H1 (cell line): ENCODE data around the gene STK11. TPM values are rescaled to one million over a fixed set of nuclear protein-coding genes. Genes with fewer than 3 reads are reported as not detected.

ENCODE experiments used
- CTCF ChIA-PET: fragments of 300-600 bp; sonication (Branson Sonifier 250); formaldehyde crosslinking; loops from one replicate; lab custom pipeline; 2021; ENCODE audit not compliant: partially characterized antibody; lab: Charles Lee
- POLR2A ChIA-PET: fragments of 300-600 bp; sonication (Branson Sonifier 250); formaldehyde crosslinking; loops from one replicate; lab custom pipeline; 2021; ENCODE audit warnings: inconsistent platforms; ENCODE audit not compliant: partially characterized antibody; lab: Charles Lee
- DNase-seq, 2 experiments: peaks; one replicate each; pipeline versions ENCODE4 v3.0.0 to v3.0.0-alpha.2; 2010 to 2022; ENCODE audit warnings: low spot score in 2 of 2, low read depth in 1 of 2, mixed read lengths in 1 of 2
- FAIRE-seq: peaks from 2 replicates; lab custom pipeline; 2011; peaks lifted over from hg19 to GRCh38; lab: Jason Lieb, UNC
- H2AFZ ChIP-seq: 2 replicates; pipeline ENCODE4 v1.8.1; 2012; ENCODE audit warnings: low read length, inconsistent platforms
- H2AK5ac ChIP-seq: 2 replicates; pipeline ENCODE4 v1.6.1; 2013; ENCODE audit warnings: low read depth, low read length
- H2BK120ac ChIP-seq: replicated peaks from 2 replicates; pipeline ENCODE3; 2013; ENCODE audit warnings: low read depth, low read length, inconsistent platforms
- H2BK12ac ChIP-seq: 2 replicates; pipeline ENCODE4 v1.6.1; 2013; ENCODE audit warnings: low read depth, low read length
- H2BK15ac ChIP-seq: 2 replicates; pipeline ENCODE4 v1.6.1; 2013; ENCODE audit warnings: low read length
- H2BK20ac ChIP-seq: 2 replicates; pipeline ENCODE4 v1.6.1; 2013; ENCODE audit warnings: low read length
- H2BK5ac ChIP-seq: 2 replicates; pipeline ENCODE4 v1.6.1; 2013; ENCODE audit warnings: low read depth, low read length
- H3K14ac ChIP-seq: 2 replicates; pipeline ENCODE4 v1.6.1; 2013; ENCODE audit warnings: inconsistent platforms; ENCODE audit not compliant: insufficient read length
- H3K18ac ChIP-seq: 2 replicates; pipeline ENCODE4 v1.6.1; 2013; ENCODE audit warnings: low read length; ENCODE audit errors: extremely low read depth
- H3K23ac ChIP-seq: 2 replicates; pipeline ENCODE4 v1.6.1; 2013; ENCODE audit warnings: inconsistent platforms; ENCODE audit not compliant: insufficient read length
- H3K23me2 ChIP-seq: 2 replicates; pipeline ENCODE4 v1.6.1; 2013; ENCODE audit warnings: low read depth, low read length
- H3K27ac ChIP-seq: 2 replicates; pipeline ENCODE4 v1.6.1; 2011; ENCODE audit warnings: low read depth, low read length, inconsistent platforms
- H3K27me3 ChIP-seq, 4 experiments: replicated peaks in 1 of 4; 1 replicate in 1 of 4; 2 replicates in 3 of 4; pipeline versions ENCODE4 v1.6.1 to v1.8.1; 2011 to 2013; ENCODE audit warnings: low read length in 3 of 4, mild to moderate bottlenecking in 3 of 4, inconsistent platforms in 2 of 4, mixed read lengths in 2 of 4, moderate library complexity in 1 of 4; ENCODE audit not compliant: control insufficient read depth in 3 of 4, insufficient read depth in 3 of 4; ENCODE audit errors: extremely low read depth in 1 of 4
- H3K36me3 ChIP-seq, 4 experiments: 2 replicates each; pipeline versions ENCODE4 v1.6.1 to v1.8.1; 2011 to 2013; ENCODE audit warnings: mild to moderate bottlenecking in 4 of 4, low read length in 3 of 4, moderate library complexity in 2 of 4, control low read depth in 1 of 4, inconsistent platforms in 1 of 4; ENCODE audit not compliant: insufficient read depth in 4 of 4, control insufficient read depth in 2 of 4
- H3K4ac ChIP-seq: replicated peaks from 2 replicates; pipeline ENCODE3; 2013; ENCODE audit warnings: low read length, low read depth, mixed read lengths, inconsistent platforms; ENCODE audit not compliant: insufficient read length
- H3K4me1 ChIP-seq, 4 experiments: replicated peaks in 1 of 4; 1 replicate in 1 of 4; 2 replicates in 3 of 4; pipeline versions ENCODE4 v1.6.1 to v1.8.1; 2011 to 2013; ENCODE audit warnings: low read length in 3 of 4, inconsistent platforms in 2 of 4, mixed read lengths in 1 of 4; ENCODE audit not compliant: insufficient read depth in 4 of 4, control insufficient read depth in 3 of 4
- H3K4me2 ChIP-seq, 2 experiments: 2 replicates each; pipeline versions ENCODE4 v1.6.1 to v1.8.1; 2011 to 2013; ENCODE audit warnings: low read depth in 2 of 2, low read length in 2 of 2, control low read depth in 1 of 2, inconsistent platforms in 1 of 2, mild to moderate bottlenecking in 1 of 2; ENCODE audit not compliant: insufficient read depth in 1 of 2
- H3K4me3 ChIP-seq, 4 experiments: fragments of 200-600, 300-600 bp in 1 of 4; sonication (generic), shearing (Covaris generic), sonication (Bioruptor Twin) in 1 of 4; 2 replicates each; pipeline versions ENCODE4 v1.5.1 to v1.8.1; 2011 to 2016; ENCODE audit warnings: low read length in 4 of 4, low read depth in 3 of 4, control low read depth in 2 of 4, inconsistent platforms in 2 of 4, mild to moderate bottlenecking in 2 of 4, mixed read lengths in 1 of 4, moderate library complexity in 1 of 4; ENCODE audit not compliant: insufficient read depth in 2 of 4; ENCODE audit errors: extremely low read depth in 1 of 4
- H3K56ac ChIP-seq: replicated peaks from 2 replicates; pipeline ENCODE3; 2013; ENCODE audit warnings: low read depth, mild to moderate bottlenecking, mixed read lengths, low read length, inconsistent platforms; ENCODE audit not compliant: insufficient read length
- H3K79me1 ChIP-seq: 2 replicates; pipeline ENCODE4 v1.6.1; 2013; ENCODE audit warnings: low read depth, low read length, control low read depth
- H3K79me2 ChIP-seq, 2 experiments: 2 replicates each; pipeline versions ENCODE4 v1.6.1 to v1.8.1; 2012 to 2013; ENCODE audit warnings: low read length in 2 of 2, mild to moderate bottlenecking in 2 of 2, inconsistent platforms in 1 of 2; ENCODE audit not compliant: insufficient read depth in 2 of 2, control insufficient read depth in 1 of 2
- H3K9ac ChIP-seq, 4 experiments: replicated peaks in 1 of 4; 1 replicate in 1 of 4; 2 replicates in 3 of 4; pipeline versions ENCODE4 v1.6.1 to v1.8.1; 2011 to 2013; ENCODE audit warnings: low read depth in 3 of 4, low read length in 3 of 4, control low read depth in 2 of 4, mild to moderate bottlenecking in 2 of 4, moderate library complexity in 2 of 4, inconsistent platforms in 1 of 4; ENCODE audit errors: extremely low read depth in 1 of 4
- H3K9me3 ChIP-seq, 2 experiments: 2 replicates each; pipeline versions ENCODE4 v1.6.1 to v1.8.1; 2012 to 2013; ENCODE audit warnings: mild to moderate bottlenecking in 2 of 2, moderate library complexity in 2 of 2, control low read depth in 1 of 2, inconsistent platforms in 1 of 2, low read depth in 1 of 2, low read length in 1 of 2, mixed read lengths in 1 of 2; ENCODE audit not compliant: insufficient read depth in 2 of 2
- H4K20me1 ChIP-seq, 2 experiments: replicated peaks in 1 of 2; 2 replicates each; pipeline versions ENCODE3 to v1.8.1; 2011 to 2013; ENCODE audit warnings: inconsistent platforms in 2 of 2, low read length in 2 of 2, mild to moderate bottlenecking in 1 of 2; ENCODE audit not compliant: insufficient read depth in 2 of 2, control insufficient read depth in 1 of 2
- H4K5ac ChIP-seq: 2 replicates; pipeline ENCODE4 v1.6.1; 2013; ENCODE audit warnings: low read length, low read depth, mixed read lengths, inconsistent platforms; ENCODE audit not compliant: insufficient read length
- H4K8ac ChIP-seq: 2 replicates; pipeline ENCODE4 v1.8.0; 2013; ENCODE audit warnings: mild to moderate bottlenecking, moderate library complexity, low read length, inconsistent platforms; ENCODE audit not compliant: insufficient read depth; ENCODE audit errors: extremely low read depth
- H4K91ac ChIP-seq: replicated peaks from 2 replicates; pipeline ENCODE3; 2013; ENCODE audit warnings: low read length, mixed read lengths, inconsistent platforms; ENCODE audit not compliant: insufficient read length
- GABPA ChIP-seq: IDR thresholded peaks from 2 replicates; pipeline ENCODE4 v1.6.1; 2011; ENCODE audit warnings: mild to moderate bottlenecking, low read length, moderate library complexity, borderline replicate concordance; ENCODE audit not compliant: insufficient read depth
- HDAC2 ChIP-seq, 2 experiments: fragments of 300-600 bp in 1 of 2; sonication (generic) in 1 of 2; IDR thresholded peaks; 2 replicates each; pipeline ENCODE4 v1.6.1; 2011 to 2012; ENCODE audit warnings: low read depth in 2 of 2, low read length in 2 of 2, mild to moderate bottlenecking in 2 of 2, moderate library complexity in 2 of 2, borderline replicate concordance in 1 of 2, inconsistent platforms in 1 of 2
- MAFK ChIP-seq: IDR thresholded peaks from 2 replicates; pipeline ENCODE4 v1.6.1; 2012; ENCODE audit warnings: low read depth, mild to moderate bottlenecking, improper control_type of control experiment, low read length
- SP4 ChIP-seq: IDR thresholded peaks from 2 replicates; pipeline ENCODE4 v1.6.1; 2012; ENCODE audit warnings: low read length, inconsistent platforms
- TBP ChIP-seq: IDR thresholded peaks from 2 replicates; pipeline ENCODE4 v1.6.1; 2011; ENCODE audit warnings: low read depth, low read length, improper control_type of control experiment
- WGBS, 2 experiments: shearing (Covaris generic) in 1 of 2; methylation state at CpG; one replicate each; pipeline versions ENCODE4 v1.1.6 to v1.1.7; 2013 to 2015; ENCODE audit warnings: low lambda C conversion rate in 2 of 2, mixed read lengths in 2 of 2, inconsistent platforms in 1 of 2, low coverage in 1 of 2, missing lambda C conversion rate in 1 of 2; ENCODE audit not compliant: insufficient replicate concordance in 2 of 2, insufficient coverage in 1 of 2, insufficient read length in 1 of 2; ENCODE audit errors: extremely low coverage in 1 of 2, missing lambda C conversion rate in 1 of 2; 5-methylcytosine and 5-hydroxymethylcytosine counted together
- polyA plus RNA-seq, 7 experiments: library from polyadenylated mRNA; depleted of rRNA in 3 of 7; stranded (reverse) in 5 of 7; unstranded in 2 of 7; fragments of >200 nt in 5 of 7; fragments of 200-250 nt in 2 of 7; gene quantifications; 1 replicate in 5 of 7; 2 replicates in 1 of 7; 4 replicates in 1 of 7; pipeline versions ENCODE4 v1.2.1 to v1.2.3, GENCODE V29; 2011 to 2013; ENCODE audit warnings: missing spikeins in 2 of 7, mixed read lengths in 2 of 7
- total RNA-seq: library from RNA; stranded (reverse); fragmentation: NEBNext Ultra II Directional; extraction: Animal tissue kit (Norgen Biotek cat#: 25700); gene quantifications from 2 replicates; pipeline ENCODE4 v1.2.1, GENCODE V29; 2021
- TF ChIP-seq, protein P1 (sequence below): IDR thresholded peaks from 2 replicates; pipeline ENCODE4 v1.6.1; 2011; ENCODE audit warnings: low read depth, mild to moderate bottlenecking, low read length; ENCODE audit not compliant: insufficient read depth
- TF ChIP-seq, protein P2 (sequence below), 3 experiments: IDR thresholded peaks; 1 replicate in 2 of 3; 2 replicates in 1 of 3; pipeline versions ENCODE4 v1.5.1 to v1.6.1; 2011; ENCODE audit warnings: low read length in 3 of 3, mild to moderate bottlenecking in 3 of 3, inconsistent platforms in 2 of 3, low read depth in 1 of 3, moderate library complexity in 1 of 3; ENCODE audit not compliant: insufficient read depth in 1 of 3; ENCODE audit errors: control extremely low read depth in 1 of 3

STK11 gene
- total and polyA plus RNA-seq, 2 of the 8 experiments (the other 6 are each of a cell fraction or from before 2014, with no cell fraction given): 45.3 to 70.7 TPM

DNA sequence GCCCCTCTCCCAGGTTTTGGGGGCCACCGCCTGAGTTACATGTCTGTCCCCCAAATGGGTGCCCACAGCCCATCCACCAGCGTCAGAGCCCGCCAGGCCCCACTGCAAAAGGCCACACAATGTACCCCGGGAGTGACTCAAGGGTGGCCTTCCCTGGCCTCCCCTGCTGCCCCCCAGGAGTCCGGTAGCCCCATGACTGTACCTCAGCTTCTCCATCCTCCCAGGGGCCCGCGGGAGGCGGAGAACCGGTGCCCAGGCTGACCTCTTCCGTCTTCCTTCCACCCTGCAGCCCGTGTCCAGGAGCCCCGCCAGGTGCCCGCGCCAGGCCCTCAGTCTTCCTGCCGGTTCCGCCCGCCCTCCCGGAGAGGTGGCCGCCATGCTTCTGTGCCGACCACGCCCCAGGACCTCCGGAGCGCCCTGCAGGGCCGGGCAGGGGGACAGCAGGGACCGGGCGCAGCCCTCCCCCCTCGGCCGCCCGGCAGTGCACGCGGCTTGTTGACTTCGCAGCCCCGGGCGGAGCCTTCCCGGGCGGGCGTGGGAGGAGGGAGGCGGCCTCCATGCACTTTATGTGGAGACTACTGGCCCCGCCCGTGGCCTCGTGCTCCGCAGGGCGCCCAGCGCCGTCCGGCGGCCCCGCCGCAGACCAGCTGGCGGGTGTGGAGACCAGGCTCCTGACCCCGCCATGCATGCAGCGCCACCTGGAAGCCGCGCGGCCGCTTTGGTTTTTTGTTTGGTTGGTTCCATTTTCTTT lies 21.9 kb downstream of the STK11 start:
- Histone ChIP-seq H2BK20ac (no peak overlapping the region), H3K27ac (no peak overlapping the region), H3K4me2 (no peak overlapping the region), H2AFZ (no peak overlapping the region), H2BK15ac (no peak overlapping the region), H4K8ac (peak overlapping the region; percentile 35; the same call in 1 of the 2 replicates), H3K23ac (no peak overlapping the region), H4K91ac (no peak overlapping the region), H3K18ac (no peak overlapping the region), H3K23me2 (no peaks in the 10 kb centered on the region), H3K56ac (no peak overlapping the region), H2BK120ac (no peak overlapping the region), H3K4me1 (peaks cover 0 to 2% (median 0%) of the 10 kb centered on the region in 4 experiments; a peak in 3 of 7 replicates), H3K27me3 (no peaks in the 10 kb centered on the region), H4K20me1 (peaks cover 8 to 15% of the 10 kb centered on the region in 2 experiments), H2AK5ac (no peak overlapping the region), H2BK5ac (no peak overlapping the region), H4K5ac (no peak overlapping the region), H3K14ac (no peak overlapping the region), H3K4me3 (no peak overlapping the region), H3K9me3 (no peaks in the 10 kb centered on the region), H3K9ac (no peak overlapping the region), H3K79me2 (no peaks in the 10 kb centered on the region), H3K79me1 (no peaks in the 10 kb centered on the region; the same call in 1 of the 2 replicates), H3K4ac (no peak overlapping the region), H2BK12ac (no peak overlapping the region), H3K36me3 (peaks cover 2 to 66% (median 3%) of the 10 kb centered on the region in 4 experiments; a peak in 5 of 8 replicates)
- POLR2A ChIA-PET: interaction anchor here (1.4 to 2.4 kb wide), 8 partner anchors 10 to 291 kb away, joined by 3 to 16 read pairs (median 5); partner anchors contain the start of gene CIRBP
- no peak for FAIRE-seq
- peak in 1 of 2 experiments; percentile 57 for DNase-seq
- 90% methylated on average over 26 of the region's 56 CpGs; no CpG with 5 or more reads in 1 of the 2 experiments for WGBS, 2 experiments
- CTCF ChIA-PET: no interaction called here
- TF ChIP-seq, protein P1, sequence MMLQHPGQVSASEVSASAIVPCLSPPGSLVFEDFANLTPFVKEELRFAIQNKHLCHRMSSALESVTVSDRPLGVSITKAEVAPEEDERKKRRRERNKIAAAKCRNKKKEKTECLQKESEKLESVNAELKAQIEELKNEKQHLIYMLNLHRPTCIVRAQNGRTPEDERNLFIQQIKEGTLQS: no peak
- TF ChIP-seq GABPA (0 out of 2 replicates have a peak, but pooled peaks have one; percentile 27), TBP (no peak), SP4 (no peak), MAFK (no peak), HDAC2 (IDR thresholded peaks at IDR 0.05; ENCODE audit: borderline replicate concordance in 1 of 2, low read depth in 2 of 2, low read length in 2 of 2) (no peak)
- TF ChIP-seq, protein P2, sequence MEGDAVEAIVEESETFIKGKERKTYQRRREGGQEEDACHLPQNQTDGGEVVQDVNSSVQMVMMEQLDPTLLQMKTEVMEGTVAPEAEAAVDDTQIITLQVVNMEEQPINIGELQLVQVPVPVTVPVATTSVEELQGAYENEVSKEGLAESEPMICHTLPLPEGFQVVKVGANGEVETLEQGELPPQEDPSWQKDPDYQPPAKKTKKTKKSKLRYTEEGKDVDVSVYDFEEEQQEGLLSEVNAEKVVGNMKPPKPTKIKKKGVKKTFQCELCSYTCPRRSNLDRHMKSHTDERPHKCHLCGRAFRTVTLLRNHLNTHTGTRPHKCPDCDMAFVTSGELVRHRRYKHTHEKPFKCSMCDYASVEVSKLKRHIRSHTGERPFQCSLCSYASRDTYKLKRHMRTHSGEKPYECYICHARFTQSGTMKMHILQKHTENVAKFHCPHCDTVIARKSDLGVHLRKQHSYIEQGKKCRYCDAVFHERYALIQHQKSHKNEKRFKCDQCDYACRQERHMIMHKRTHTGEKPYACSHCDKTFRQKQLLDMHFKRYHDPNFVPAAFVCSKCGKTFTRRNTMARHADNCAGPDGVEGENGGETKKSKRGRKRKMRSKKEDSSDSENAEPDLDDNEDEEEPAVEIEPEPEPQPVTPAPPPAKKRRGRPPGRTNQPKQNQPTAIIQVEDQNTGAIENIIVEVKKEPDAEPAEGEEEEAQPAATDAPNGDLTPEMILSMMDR (IDR thresholded peaks at IDR 0.05; ENCODE audit: control extremely low read depth in 1 of 3, insufficient read depth in 1 of 3, low read depth in 1 of 3, low read length in 3 of 3): no peak
